Loucy (cell line): Measurements from ENCODE around the gene EPG5.
"Not testable (repeated sequence)": the region's sequence is repeated elsewhere in the genome, so short reads cannot be mapped to it uniquely, and the experiment has no call there.

Experiments
- H2AFZ ChIP-seq: fragments of 200-600 bp; sonication (generic); 2 replicates; pipeline ENCODE4 v1.6.0; 2016; ENCODE audit warnings: antibody characterized with exemption, mild to moderate bottlenecking, low read length, moderate library complexity
- H3F3A ChIP-seq: fragments of 200-600 bp; 2 replicates; pipeline ENCODE4 v1.6.0; 2016; ENCODE audit warnings: antibody characterized with exemption, low read depth, mild to moderate bottlenecking
- H3K27me3 ChIP-seq: fragments of 200-600 bp; sonication (generic); 2 replicates; pipeline ENCODE4 v1.6.1; 2014; ENCODE audit warnings: low read length, mild to moderate bottlenecking; ENCODE audit not compliant: insufficient read depth, poor library complexity, severe bottlenecking
- H3K36me3 ChIP-seq: fragments of 200-600 bp; sonication (generic); 2 replicates; pipeline ENCODE4 v1.6.1; 2016; ENCODE audit warnings: low read length; ENCODE audit not compliant: insufficient read depth
- H3K4me1 ChIP-seq: fragments of 200-600 bp; sonication (generic); 2 replicates; pipeline ENCODE4 v1.5.1; 2014; ENCODE audit warnings: low read length, mild to moderate bottlenecking; ENCODE audit not compliant: insufficient read depth, poor library complexity, severe bottlenecking
- H3K4me2 ChIP-seq: fragments of 200-600 bp; sonication (generic); 2 replicates; pipeline ENCODE4 v1.6.0; 2014; ENCODE audit warnings: antibody characterized with exemption, low read length, low read depth, mild to moderate bottlenecking; ENCODE audit not compliant: poor library complexity, severe bottlenecking
- H3K4me3 ChIP-seq: fragments of 200-600 bp; sonication (generic); 2 replicates; pipeline ENCODE4 v1.5.1; 2014; ENCODE audit warnings: low read length, mild to moderate bottlenecking, mixed read lengths; ENCODE audit not compliant: poor library complexity, severe bottlenecking
- H3K79me2 ChIP-seq: fragments of 200-600 bp; sonication (generic); 2 replicates; pipeline ENCODE4 v1.6.1; 2014; ENCODE audit warnings: low read length; ENCODE audit not compliant: insufficient read depth
- H3K9ac ChIP-seq: fragments of 200-600 bp; sonication (generic); 2 replicates; pipeline ENCODE4 v1.6.0; 2014; ENCODE audit warnings: mild to moderate bottlenecking, low read depth, low read length, moderate library complexity; ENCODE audit not compliant: poor library complexity, severe bottlenecking
- H3K9me2 ChIP-seq: fragments of 200-600 bp; sonication (generic); replicated peaks from 2 replicates; pipeline ENCODE4 v1.6.1; 2016; ENCODE audit warnings: low read depth, low read length, mixed read lengths
- H3K9me3 ChIP-seq: fragments of 200-600 bp; sonication (generic); 2 replicates; pipeline ENCODE4 v1.6.1; 2014; ENCODE audit warnings: mild to moderate bottlenecking, antibody characterized with exemption, low read length, low read depth; ENCODE audit not compliant: insufficient read depth
- H4K20me1 ChIP-seq: fragments of 200-600 bp; sonication (generic); 2 replicates; pipeline ENCODE4 v1.6.0; 2014; ENCODE audit warnings: antibody characterized with exemption, low read length, mild to moderate bottlenecking; ENCODE audit not compliant: insufficient read depth, poor library complexity, severe bottlenecking
- CTCF ChIP-seq: fragments of 200-600 bp; sonication (generic); conservative IDR thresholded peaks from 2 replicates; pipeline ENCODE4 v1.5.1; 2014; ENCODE audit warnings: mild to moderate bottlenecking, antibody characterized with exemption, low read length
- EZH2phosphoT487 ChIP-seq: fragments of 200-600 bp; IDR thresholded peaks from 2 replicates; pipeline ENCODE4 v1.6.1; 2018; ENCODE audit warnings: antibody characterized with exemption, mild to moderate bottlenecking, moderate library complexity, borderline replicate concordance

Gene EPG5

GRCh38 chr18:45821026-45821425 lies 146.1 kb downstream of the EPG5 start:
- no peaks in the 10 kb centered on the region for H3K9me3 ChIP-seq

GRCh38 chr18:45820106-45820745 lies 146.9 kb downstream of the EPG5 start:
- no peak overlapping the region for H3K4me2 ChIP-seq
- no peaks in the 10 kb centered on the region for H3K36me3 ChIP-seq
- no peaks in the 10 kb centered on the region for H3K9me3 ChIP-seq
- no peaks in the 10 kb centered on the region for H3F3A ChIP-seq
- no peaks in the 10 kb centered on the region for H3K9me2 ChIP-seq
- H3K79me2 ChIP-seq: no peaks in the 10 kb centered on the region
- H3K27me3 ChIP-seq: no peaks in the 10 kb centered on the region
- no peak overlapping the region for H3K9ac ChIP-seq
- no peaks in the 10 kb centered on the region for H4K20me1 ChIP-seq
- no peak overlapping the region for H3K4me3 ChIP-seq
- TF ChIP-seq CTCF (no peak), EZH2phosphoT487 (no peak)
- H3K4me1 ChIP-seq: peaks cover 22% of the 10 kb centered on the region
- no peak overlapping the region for H2AFZ ChIP-seq

More at GRCh38 chr18:45821026-45821425, 146.1 kb downstream of the EPG5 start:
- H3K9ac ChIP-seq: no peak overlapping the region
- no peaks in the 10 kb centered on the region for H3K36me3 ChIP-seq
- TF ChIP-seq CTCF (no peak), EZH2phosphoT487 (no peak)
- H3K27me3 ChIP-seq: no peaks in the 10 kb centered on the region
- no peak overlapping the region for H3K4me2 ChIP-seq
- H3F3A ChIP-seq: no peaks in the 10 kb centered on the region
- H3K9me2 ChIP-seq: no peaks in the 10 kb centered on the region
- H4K20me1 ChIP-seq: no peaks in the 10 kb centered on the region
- no peaks in the 10 kb centered on the region for H3K79me2 ChIP-seq
- H3K4me1 ChIP-seq: peaks cover 30% of the 10 kb centered on the region
- H2AFZ ChIP-seq: no peak overlapping the region
- no peak overlapping the region for H3K4me3 ChIP-seq

GRCh38 chr18:45818765-45819164 lies 148.4 kb downstream of the EPG5 start:
- not testable (repeated sequence) for H2AFZ ChIP-seq, H4K20me1 ChIP-seq, H3K4me2 ChIP-seq, H3K9me2 ChIP-seq, H3K79me2 ChIP-seq, H3K4me3 ChIP-seq, H3K9ac ChIP-seq, H3K36me3 ChIP-seq, H3K27me3 ChIP-seq, H3K9me3 ChIP-seq, H3F3A ChIP-seq
- H3K4me1 ChIP-seq: peaks cover 14% of the 10 kb centered on the region

GRCh38 chr18:45817543-45817942 lies 149.6 kb downstream of the EPG5 start:
- Histone ChIP-seq H4K20me1 (no peaks in the 10 kb centered on the region), H3K27me3 (no peaks in the 10 kb centered on the region), H3K4me2 (no peak overlapping the region), H3K4me1 (peaks cover 14% of the 10 kb centered on the region), H3K9me3 (no peaks in the 10 kb centered on the region), H2AFZ (no peak overlapping the region), H3K79me2 (no peaks in the 10 kb centered on the region), H3F3A (no peaks in the 10 kb centered on the region), H3K9ac (no peak overlapping the region), H3K36me3 (no peaks in the 10 kb centered on the region), H3K9me2 (no peaks in the 10 kb centered on the region), H3K4me3 (no peak overlapping the region)
- no peak for TF ChIP-seq EZH2phosphoT487
- no peak for TF ChIP-seq CTCF

GRCh38 chr18:45814733-45815132 lies 152.4 kb downstream of the EPG5 start:
- not testable (repeated sequence) for H3K9me3 ChIP-seq, H3K4me2 ChIP-seq, H3K9ac ChIP-seq, H3K36me3 ChIP-seq, H3K27me3 ChIP-seq, H3F3A ChIP-seq, H3K4me3 ChIP-seq, H3K4me1 ChIP-seq, H4K20me1 ChIP-seq, H3K9me2 ChIP-seq, H3K79me2 ChIP-seq, H2AFZ ChIP-seq
